ENCODE measurements around the gene TCP10L.

Gene TCP10L

GRCh38 chr21:32558106-32558505, 27.2 kb downstream of the TCP10L start:
- no peak for DNase-seq (ENCODE audit: extremely low read depth, low read depth)
- H3K4me3 ChIP-seq (replicated peaks; ENCODE audit: low read depth, low read length): no peak overlapping the region
- TF ChIP-seq CTCF (IDR thresholded peaks at IDR 0.05; ENCODE audit: low read depth, low read length, missing control alignments): no peak

- DNase-seq (ENCODE audit: extremely low read depth, low read depth): no peak
- TF ChIP-seq CTCF (IDR thresholded peaks at IDR 0.05; ENCODE audit: low read depth, low read length, missing control alignments): no peak
- H3K4me3 ChIP-seq (replicated peaks; ENCODE audit: low read depth, low read length): no peak overlapping the region
Observed at GRCh38 chr21:32554832-32555638, 30.3 kb downstream of the TCP10L start.

GRCh38 chr21:32549886-32550285, 35.4 kb downstream of the TCP10L start:
- no peak overlapping the region for H3K4me3 ChIP-seq (replicated peaks; ENCODE audit: low read depth, low read length)
- DNase-seq (ENCODE audit: extremely low read depth, low read depth): no peak
- TF ChIP-seq CTCF (IDR thresholded peaks at IDR 0.05; ENCODE audit: low read depth, low read length, missing control alignments): no peak

- no peak overlapping the region for H3K4me3 ChIP-seq (replicated peaks; ENCODE audit: low read depth, low read length)
- no peak for TF ChIP-seq CTCF (IDR thresholded peaks at IDR 0.05; ENCODE audit: low read depth, low read length, missing control alignments)
- no peak for DNase-seq (ENCODE audit: extremely low read depth, low read depth)
Observed at GRCh38 chr21:32549440-32549839, 35.9 kb downstream of the TCP10L start.

- no peak overlapping the region for H3K4me3 ChIP-seq (replicated peaks; ENCODE audit: low read depth, low read length)
- no peak for TF ChIP-seq CTCF (IDR thresholded peaks at IDR 0.05; ENCODE audit: low read depth, low read length, missing control alignments)
- no peak for DNase-seq (ENCODE audit: extremely low read depth, low read depth)
Observed at GRCh38 chr21:32548978-32549377, 36.3 kb downstream of the TCP10L start.

- no peak overlapping the region for H3K4me3 ChIP-seq (replicated peaks; ENCODE audit: low read depth, low read length)
- no peak for TF ChIP-seq CTCF (IDR thresholded peaks at IDR 0.05; ENCODE audit: low read depth, low read length, missing control alignments)
- DNase-seq (ENCODE audit: extremely low read depth, low read depth): no peak
Observed at GRCh38 chr21:32547018-32547417, 38.3 kb downstream of the TCP10L start.
